Measurements from ENCODE around the gene TUBB6. TPM values are rescaled to one million over a fixed set of nuclear protein-coding genes. Genes with fewer than 3 reads are reported as not detected.

Gene TUBB6
- total RNA-seq, 6 donors from 2014 or later: 89.1 to 380 (median 157) TPM

- no peak for ATAC-seq (ENCODE audit: low FRiP score in 2 of 2)
- WGBS, 2 donors: 97 to 98% methylated on average over 6 of the region's 6 CpGs
Observed at GRCh38 chr18:12310762-12311161, 2.7 kb downstream of the TUBB6 start.

GRCh38 chr18:12312976-12313375, 4.9 kb downstream of the TUBB6 start:
- no peak overlapping the region for H3K27ac ChIP-seq
- TF ChIP-seq POLR2AphosphoS5 (IDR thresholded peaks at IDR 0.05): no peak
- TF ChIP-seq CTCF (IDR thresholded peaks at IDR 0.05): no peak
- no peak for TF ChIP-seq EP300 (IDR thresholded peaks at IDR 0.05)
- no peak for TF ChIP-seq POLR2A (IDR thresholded peaks at IDR 0.05)
- DNase-seq: no peak
- peaks cover 0 to 9% (median 6%) of the 10 kb centered on the region in 4 donors for H3K9me3 ChIP-seq
- peaks cover 24 to 43% (median 37%) of the 10 kb centered on the region in 4 donors for H3K4me1 ChIP-seq
- ATAC-seq (ENCODE audit: low FRiP score in 2 of 2): no peak
- peaks cover 0 to 75% (median 21%) of the 10 kb centered on the region in 4 donors for H3K36me3 ChIP-seq
- peaks cover 0 to 8% (median 0%) of the 10 kb centered on the region in 4 donors for H3K27me3 ChIP-seq
- no peak overlapping the region for H3K4me3 ChIP-seq

More at GRCh38 chr18:12310762-12311161, 2.7 kb downstream of the TUBB6 start:
- Histone ChIP-seq H3K27ac (peak overlapping the region in 1 of 4 donors; percentile 27), H3K4me1 (peaks cover 24 to 44% (median 38%) of the 10 kb centered on the region in 4 donors), H3K36me3 (peaks cover 0 to 60% (median 19%) of the 10 kb centered on the region in 4 donors), H3K27me3 (peaks cover 0 to 16% (median 0%) of the 10 kb centered on the region in 4 donors), H3K9me3 (peaks cover 0 to 9% (median 6%) of the 10 kb centered on the region in 4 donors), H3K4me3 (peak overlapping the region in 1 of 4 donors; percentile 79)
- DNase-seq: no peak
- TF ChIP-seq EP300 (IDR thresholded peaks at IDR 0.05): no peak
- TF ChIP-seq CTCF (IDR thresholded peaks at IDR 0.05): no peak
- TF ChIP-seq POLR2A (IDR thresholded peaks at IDR 0.05): no peak

GRCh38 chr18:12313530-12314245, 5.6 kb downstream of the TUBB6 start:
- Histone ChIP-seq H3K4me3 (no peak overlapping the region), H3K27ac (no peak overlapping the region), H3K27me3 (peaks cover 0 to under 1% (median 0%) of the 10 kb centered on the region in 4 donors), H3K9me3 (peaks cover 0 to 9% (median 6%) of the 10 kb centered on the region in 4 donors), H3K4me1 (peaks cover 22 to 43% (median 40%) of the 10 kb centered on the region in 4 donors), H3K36me3 (peaks cover 0 to 81% (median 21%) of the 10 kb centered on the region in 4 donors)
- TF ChIP-seq EP300 (IDR thresholded peaks at IDR 0.05): no peak
- TF ChIP-seq POLR2A (IDR thresholded peaks at IDR 0.05): no peak
- TF ChIP-seq POLR2AphosphoS5 (IDR thresholded peaks at IDR 0.05): no peak
- DNase-seq (no peak), ATAC-seq (ENCODE audit: low FRiP score in 2 of 2) (no peak)
- 91 to 99% methylated on average over 5 of the region's 5 CpGs for WGBS, 2 donors

- H3K4me3 ChIP-seq: no peak overlapping the region
- 75 to 86% methylated on average over 1 of the region's 1 CpG for WGBS, 2 donors
- TF ChIP-seq POLR2AphosphoS5 (IDR thresholded peaks at IDR 0.05) (no peak), CTCF (IDR thresholded peaks at IDR 0.05) (no peak), POLR2A (IDR thresholded peaks at IDR 0.05) (no peak), EP300 (IDR thresholded peaks at IDR 0.05) (no peak)
- no peak overlapping the region for H3K27ac ChIP-seq
- peaks cover 0 to 9% (median 6%) of the 10 kb centered on the region in 4 donors for H3K9me3 ChIP-seq
- peaks cover 12 to 35% (median 32%) of the 10 kb centered on the region in 4 donors for H3K4me1 ChIP-seq
- no peak for ATAC-seq (ENCODE audit: low FRiP score in 2 of 2)
- no peak for DNase-seq
- no peaks in the 10 kb centered on the region for H3K27me3 ChIP-seq
- peaks cover 0 to 79% (median 21%) of the 10 kb centered on the region in 4 donors for H3K36me3 ChIP-seq
Observed at GRCh38 chr18:12314591-12315305, 6.7 kb downstream of the TUBB6 start.

- H3K27ac ChIP-seq: no peak overlapping the region
- H3K4me3 ChIP-seq: no peak overlapping the region
- no peak for DNase-seq
- peaks cover 0 to 9% (median 6%) of the 10 kb centered on the region in 4 donors for H3K9me3 ChIP-seq
- no peaks in the 10 kb centered on the region for H3K27me3 ChIP-seq
- H3K4me1 ChIP-seq: peaks cover 8 to 29% (median 27%) of the 10 kb centered on the region in 4 donors
- H3K36me3 ChIP-seq: peaks cover 0 to 82% (median 20%) of the 10 kb centered on the region in 4 donors
- 80 to 81% methylated on average over 10 of the region's 10 CpGs for WGBS, 2 donors
- peak in 1 of 2 donors; percentile 49 for ATAC-seq (ENCODE audit: low FRiP score in 2 of 2)
- TF ChIP-seq POLR2A (IDR thresholded peaks at IDR 0.05) (no peak), POLR2AphosphoS5 (IDR thresholded peaks at IDR 0.05) (no peak), CTCF (IDR thresholded peaks at IDR 0.05) (no peak), EP300 (IDR thresholded peaks at IDR 0.05) (no peak)
Observed at GRCh38 chr18:12315490-12315889, 7.4 kb downstream of the TUBB6 start.

All from upper lobe of left lung (tissue), 6 donors.